Erythroblast (primary cell): ENCODE results near the gene RALBP1.

ENCODE experiments used
- GATA1 ChIP-seq: IDR thresholded peaks from 2 replicates; pipeline ENCODE4 v1.6.1; 2011; ENCODE audit warnings: low read depth, mild to moderate bottlenecking, control low read depth, low read length, moderate library complexity
- POLR2A ChIP-seq: IDR thresholded peaks from 2 replicates; pipeline ENCODE4 v1.6.1; 2011; ENCODE audit warnings: mild to moderate bottlenecking, low read length

GRCh38 chr18:9426753-9427152 lies 48.6 kb upstream of the RALBP1 start:
- TF ChIP-seq POLR2A, result no peak
- no peak for TF ChIP-seq GATA1
